ENCODE results near the gene DBN1. TPM values are rescaled to one million over a fixed set of nuclear protein-coding genes. Genes with fewer than 3 reads are reported as not detected.

DBN1 gene
- total and polyA plus RNA-seq, 10 donors, result 6.8 to 26.5 (median 17.0) TPM

DNA sequence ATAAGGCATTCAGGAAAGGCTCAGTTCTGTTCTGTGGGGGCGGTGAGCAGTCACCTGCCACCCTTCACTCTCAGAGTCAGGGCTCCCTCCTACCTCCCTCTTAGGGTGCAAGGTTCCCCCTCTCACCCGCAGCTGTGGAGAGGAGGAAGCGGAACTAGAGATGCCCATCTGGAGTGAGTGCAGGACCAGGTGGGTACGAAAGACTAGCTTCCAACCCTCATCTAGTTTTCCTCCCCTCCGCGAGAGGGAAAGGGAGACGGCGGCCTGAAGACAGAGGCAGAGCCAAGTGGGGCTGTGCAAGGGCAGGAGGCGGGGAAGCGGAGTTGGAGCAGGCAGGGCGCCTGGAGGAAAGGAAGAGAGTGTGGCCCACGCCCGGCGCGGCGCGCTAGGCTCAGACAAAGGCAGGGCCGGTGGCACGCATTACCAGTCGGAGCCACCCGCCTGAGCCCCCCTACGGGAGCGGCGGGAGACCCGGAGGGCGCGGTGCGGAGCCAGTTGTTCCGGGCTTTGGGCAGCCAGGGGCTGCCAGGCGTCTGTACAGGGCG, 19.5 kb downstream of the DBN1 start:
- H3K4me1 ChIP-seq, result peaks cover 11 to 63% (median 43%) of the 10 kb centered on the region in 6 donors
- peaks cover 0 to 24% (median 0%) of the 10 kb centered on the region in 7 donors for H3K27me3 ChIP-seq (replicated peaks in 1 of 7)
- H3K36me3 ChIP-seq, result peaks cover 0 to 13% (median 2%) of the 10 kb centered on the region in 6 donors
- H3K27ac ChIP-seq, result peak overlapping the region; percentile 76 to 95 (median 90)
- 4 to 7% (median 5%) methylated on average over 21 to 31 of the region's 31 CpGs for WGBS, 5 donors
- TF ChIP-seq POLR2AphosphoS5 (IDR thresholded peaks at IDR 0.05) (peak in 1 of 3 donors; percentile 56), CTCF (IDR thresholded peaks at IDR 0.05 in 8 of 11, conservative IDR thresholded peaks at IDR 0.05 in 3 of 11) (no peak)
- DNase-seq, result no peak
- H3K9me3 ChIP-seq, result no peaks in the 10 kb centered on the region
- H3K4me3 ChIP-seq, result peak overlapping the region; percentile 14 to 83 (median 68)
- intact Hi-C loops (cut with DNase I; ENCODE audit: low total_unique reads), result loop anchor here (5.0 to 10.0 kb wide), 2 partner anchors 52 to 139 kb away; partner anchors contain the start of genes MXD3 and PFN3

GRCh38 chr5:177452688-177453638, 20.5 kb downstream of the DBN1 start:
- H3K36me3 ChIP-seq, result peaks cover 0 to 3% (median 0%) of the 10 kb centered on the region in 6 donors
- peaks cover 15 to 73% (median 52%) of the 10 kb centered on the region in 6 donors for H3K4me1 ChIP-seq
- H3K4me3 ChIP-seq, result no peak overlapping the region
- peak overlapping the region in 2 of 8 donors; percentile 90 to 91 for H3K27ac ChIP-seq
- TF ChIP-seq CTCF (IDR thresholded peaks at IDR 0.05 in 8 of 11, conservative IDR thresholded peaks at IDR 0.05 in 3 of 11), result no peak
- peak in 1 of 3 donors; percentile 27 for TF ChIP-seq POLR2AphosphoS5 (IDR thresholded peaks at IDR 0.05)
- peaks cover 0 to 27% (median 0%) of the 10 kb centered on the region in 7 donors for H3K27me3 ChIP-seq (replicated peaks in 1 of 7)
- WGBS, 5 donors, result 84 to 90% (median 88%) methylated on average over 13 to 17 of the region's 17 CpGs
- intact Hi-C loops (cut with DNase I; ENCODE audit: low total_unique reads), result loop anchor here (5.0 to 10.0 kb wide), 2 partner anchors 51 to 138 kb away; partner anchors contain the start of genes MXD3 and PFN3
- peak; percentile 79 for DNase-seq
- H3K9me3 ChIP-seq, result no peaks in the 10 kb centered on the region

DNA sequence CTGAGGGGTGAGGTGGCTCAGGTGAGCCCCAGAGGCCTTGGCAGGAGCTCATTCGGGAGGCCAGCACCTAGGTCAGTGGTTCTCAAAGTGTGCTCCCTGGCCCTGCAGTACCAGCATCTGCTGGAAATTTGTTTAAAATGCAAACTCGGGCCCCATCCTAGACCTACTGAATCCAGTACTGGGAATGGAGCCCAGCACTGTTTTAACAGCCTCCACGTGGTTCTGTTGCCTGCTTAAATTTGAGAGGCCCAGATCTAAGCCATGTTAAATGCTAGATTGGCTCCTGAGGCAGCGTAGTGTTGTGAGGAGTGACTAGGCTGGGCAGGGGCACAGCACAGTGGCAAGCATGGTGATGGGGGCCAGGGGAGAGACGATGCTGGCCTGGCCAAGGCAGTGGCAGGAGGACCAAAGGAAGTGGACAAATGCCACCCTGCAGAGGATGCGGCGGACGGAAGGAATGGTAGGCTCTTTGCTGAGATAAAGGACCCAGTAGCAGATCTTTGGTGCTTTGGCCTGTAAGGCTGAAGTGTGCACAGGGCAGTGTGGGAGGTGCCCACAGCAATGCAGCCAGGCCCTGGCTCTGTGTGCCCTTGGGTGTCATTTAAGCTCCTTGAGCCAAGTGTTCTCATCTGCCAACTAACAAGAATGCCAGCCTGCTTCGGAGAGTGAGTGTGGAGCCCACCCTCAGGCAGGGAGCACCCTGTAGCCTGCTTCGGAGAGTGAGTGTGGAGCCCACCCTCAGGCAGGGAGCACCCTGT, 22.6 kb downstream of the DBN1 start:
- 85 to 94% (median 93%) methylated on average over 8 to 10 of the region's 10 CpGs for WGBS, 5 donors
- H3K4me3 ChIP-seq, result no peak overlapping the region
- H3K9me3 ChIP-seq, result no peaks in the 10 kb centered on the region
- H3K36me3 ChIP-seq, result no peaks in the 10 kb centered on the region
- DNase-seq, result no peak
- no peak overlapping the region for H3K27ac ChIP-seq
- intact Hi-C loops (cut with DNase I; ENCODE audit: low total_unique reads), result loop anchor here (5.0 to 10.0 kb wide), 2 partner anchors 49 to 136 kb away; partner anchors contain the start of genes MXD3 and PFN3
- H3K27me3 ChIP-seq (replicated peaks in 1 of 7), result peaks cover 0 to 36% (median 0%) of the 10 kb centered on the region in 7 donors
- TF ChIP-seq CTCF (IDR thresholded peaks at IDR 0.05 in 8 of 11, conservative IDR thresholded peaks at IDR 0.05 in 3 of 11), result no peak
- peak in 2 of 3 donors; percentile 15 to 70 for TF ChIP-seq POLR2AphosphoS5 (IDR thresholded peaks at IDR 0.05)
- no peak for TF ChIP-seq POLR2A (IDR thresholded peaks at IDR 0.05)
- peaks cover 19 to 74% (median 55%) of the 10 kb centered on the region in 6 donors for H3K4me1 ChIP-seq
